ENCODE data around the gene C16orf74.

GRCh38 chr16:85765211-85765610 is 14.3 kb upstream of the C16orf74 start:
- TF ChIP-seq POLR2A (IDR thresholded peaks at IDR 0.05) = no peak
- TF ChIP-seq, protein P1, sequence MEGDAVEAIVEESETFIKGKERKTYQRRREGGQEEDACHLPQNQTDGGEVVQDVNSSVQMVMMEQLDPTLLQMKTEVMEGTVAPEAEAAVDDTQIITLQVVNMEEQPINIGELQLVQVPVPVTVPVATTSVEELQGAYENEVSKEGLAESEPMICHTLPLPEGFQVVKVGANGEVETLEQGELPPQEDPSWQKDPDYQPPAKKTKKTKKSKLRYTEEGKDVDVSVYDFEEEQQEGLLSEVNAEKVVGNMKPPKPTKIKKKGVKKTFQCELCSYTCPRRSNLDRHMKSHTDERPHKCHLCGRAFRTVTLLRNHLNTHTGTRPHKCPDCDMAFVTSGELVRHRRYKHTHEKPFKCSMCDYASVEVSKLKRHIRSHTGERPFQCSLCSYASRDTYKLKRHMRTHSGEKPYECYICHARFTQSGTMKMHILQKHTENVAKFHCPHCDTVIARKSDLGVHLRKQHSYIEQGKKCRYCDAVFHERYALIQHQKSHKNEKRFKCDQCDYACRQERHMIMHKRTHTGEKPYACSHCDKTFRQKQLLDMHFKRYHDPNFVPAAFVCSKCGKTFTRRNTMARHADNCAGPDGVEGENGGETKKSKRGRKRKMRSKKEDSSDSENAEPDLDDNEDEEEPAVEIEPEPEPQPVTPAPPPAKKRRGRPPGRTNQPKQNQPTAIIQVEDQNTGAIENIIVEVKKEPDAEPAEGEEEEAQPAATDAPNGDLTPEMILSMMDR (IDR thresholded peaks at IDR 0.05) = no peak

All from Peyer's patch (tissue), 4 donors.